G401.6 (cell line): ENCODE data around the gene CKAP5.

ENCODE experiments used
- FAIRE-seq: peaks from 2 replicates; lab custom pipeline; 2012; peaks lifted over from hg19 to GRCh38; lab: Jason Lieb, UNC

The CKAP5 gene

GRCh38 chr11:46697303-46697702 lies 148.8 kb downstream of the CKAP5 start:
- no peak for FAIRE-seq

GRCh38 chr11:46696212-46696558 lies 149.9 kb downstream of the CKAP5 start:
- no peak for FAIRE-seq

- FAIRE-seq, result no peak
Observed at GRCh38 chr11:46695345-46696211, 150.5 kb downstream of the CKAP5 start.

GRCh38 chr11:46694607-46695006 lies 151.5 kb downstream of the CKAP5 start:
- FAIRE-seq, result no peak

GRCh38 chr11:46694072-46694471 lies 152.0 kb downstream of the CKAP5 start:
- no peak for FAIRE-seq

DNA sequence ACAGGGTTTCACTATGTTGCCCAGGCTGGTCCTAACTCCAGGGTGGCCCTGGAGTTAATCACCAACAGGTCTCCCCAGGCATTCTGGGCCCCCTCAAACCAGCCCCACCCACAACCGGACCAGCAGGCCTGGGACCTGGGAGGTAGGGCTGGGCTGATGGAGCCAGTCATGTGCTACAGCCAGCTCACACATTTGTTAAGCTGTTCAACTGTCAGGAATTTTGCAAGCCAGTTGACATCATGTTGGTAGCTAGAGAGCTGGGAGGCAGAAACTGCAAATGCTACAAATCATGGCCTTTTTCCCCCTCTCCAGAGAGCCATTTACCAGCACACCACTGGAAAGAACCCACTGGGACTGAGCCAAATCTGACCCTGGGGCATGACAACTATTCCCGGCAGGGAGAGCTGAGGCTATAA lies 152.5 kb downstream of the CKAP5 start:
- no peak for FAIRE-seq
